GM23338 (cell line): ENCODE measurements around the gene KISS1R. TPM values are rescaled to one million over a fixed set of nuclear protein-coding genes. Genes with fewer than 3 reads are reported as not detected.

Experiments used
- ATAC-seq: fragments of 200-7000 bp; cut with Tn5 transposase; 3 replicates; pipeline ENCODE4 v1.9.1; 2020
- DNase-seq: peaks from one replicate; pipeline ENCODE4 v3.0.0-alpha.2; 2015; ENCODE audit warnings: low spot score
- H2AFZ ChIP-seq: fragments of 200-600 bp; sonication (generic); 2 replicates; pipeline ENCODE4 v1.8.0; 2016; ENCODE audit warnings: antibody characterized with exemption, mild to moderate bottlenecking, moderate library complexity
- H3F3A ChIP-seq: fragments of 200-600 bp; sonication (generic); replicated peaks from 2 replicates; pipeline ENCODE4 v1.8.0; 2017; ENCODE audit warnings: antibody characterized with exemption, mixed run types, low read depth
- H3K27ac ChIP-seq: fragments of 200-600 bp; sonication (generic); 2 replicates; pipeline ENCODE4 v1.6.1; 2016; ENCODE audit warnings: low read depth
- H3K27me3 ChIP-seq: fragments of 200-600 bp; sonication (generic); 2 replicates; pipeline ENCODE4 v1.8.0; 2016; ENCODE audit warnings: mild to moderate bottlenecking, mixed run types, moderate library complexity; ENCODE audit not compliant: insufficient read depth
- H3K36me3 ChIP-seq: fragments of 200-600 bp; sonication (generic); 2 replicates; pipeline ENCODE4 v1.8.0; 2016; ENCODE audit warnings: mild to moderate bottlenecking; ENCODE audit not compliant: insufficient read depth
- H3K4me1 ChIP-seq: fragments of 200-600 bp; sonication (generic); 2 replicates; pipeline ENCODE4 v1.8.0; 2016; ENCODE audit warnings: mild to moderate bottlenecking, moderate library complexity; ENCODE audit not compliant: insufficient read depth
- H3K4me2 ChIP-seq: fragments of 200-600 bp; sonication (generic); 2 replicates; pipeline ENCODE4 v1.7.1; 2017; ENCODE audit warnings: mixed run types
- H3K4me3 ChIP-seq: fragments of 200-600 bp; sonication (generic); 2 replicates; pipeline ENCODE4 v1.6.1; 2016; ENCODE audit warnings: mixed run types
- H3K79me2 ChIP-seq: fragments of 200-600 bp; sonication (generic); replicated peaks from 2 replicates; pipeline ENCODE4 v1.8.0; 2017; ENCODE audit warnings: mild to moderate bottlenecking; ENCODE audit not compliant: insufficient read depth
- H3K9me2 ChIP-seq: fragments of 200-600 bp; sonication (generic); 2 replicates; pipeline ENCODE4 v1.8.0; 2017; ENCODE audit not compliant: insufficient read depth
- H4K20me1 ChIP-seq: fragments of 200-600 bp; sonication (generic); replicated peaks from 2 replicates; pipeline ENCODE4 v1.8.0; 2017; ENCODE audit warnings: mild to moderate bottlenecking; ENCODE audit not compliant: insufficient read depth
- H3K27ac Mint-ChIP-seq: 2 replicates; pipeline ENCODE4 v1.8.0; 2020; ENCODE audit warnings: inconsistent platforms, mild to moderate bottlenecking, moderate library complexity, mixed read lengths
- H3K27me3 Mint-ChIP-seq: 3 replicates; pipeline ENCODE4 v1.8.0; 2022; ENCODE audit warnings: low read depth, mild to moderate bottlenecking, moderate library complexity, mixed read lengths, inconsistent platforms; ENCODE audit not compliant: insufficient read depth, poor library complexity
- H3K36me3 Mint-ChIP-seq: 3 replicates; pipeline ENCODE4 v1.8.0; 2021; ENCODE audit warnings: low read depth, mild to moderate bottlenecking, inconsistent platforms, moderate library complexity, mixed read lengths
- H3K4me1 Mint-ChIP-seq: 3 replicates; pipeline ENCODE4 v1.8.0; 2020; ENCODE audit warnings: mild to moderate bottlenecking, inconsistent platforms, mixed read lengths
- H3K4me3 Mint-ChIP-seq: 3 replicates; pipeline ENCODE4 v1.8.0; 2021; ENCODE audit warnings: moderate library complexity, mild to moderate bottlenecking, inconsistent platforms, mixed read lengths
- H3K9me3 Mint-ChIP-seq: 3 replicates; pipeline ENCODE4 v1.8.0; 2020; ENCODE audit warnings: moderate library complexity, mild to moderate bottlenecking, inconsistent platforms, mixed read lengths
- CREB1 ChIP-seq: fragments of 250-450 bp; sonication (Bioruptor Pico); IDR thresholded peaks from 2 replicates; pipeline ENCODE4 v1.5.0; 2020; ENCODE audit warnings: low read depth, mild to moderate bottlenecking, moderate library complexity
- CTCF ChIP-seq, 2 experiments: fragments of 200-600 bp in 1 of 2; sonication (generic) in 1 of 2; conservative IDR thresholded peaks; 2 replicates each; pipeline versions ENCODE4 v1.5.1 to v1.6.1; 2016 to 2017; ENCODE audit warnings: antibody characterized with exemption in 2 of 2, low read depth in 2 of 2, mild to moderate bottlenecking in 2 of 2, moderate library complexity in 1 of 2
- ETS1 ChIP-seq: IDR thresholded peaks from 2 replicates; pipeline ENCODE4 v1.6.1; 2016; ENCODE audit warnings: antibody characterized with exemption
- EZH2 ChIP-seq: fragments of 200-600 bp; sonication (generic); IDR thresholded peaks from one replicate; pipeline ENCODE4 v1.8.0; 2017; ENCODE audit warnings: antibody characterized with exemption, mild to moderate bottlenecking, low read depth; ENCODE audit not compliant: unreplicated experiment
- NANOG ChIP-seq: IDR thresholded peaks from 2 replicates; pipeline ENCODE4 v1.6.1; 2016; ENCODE audit warnings: antibody characterized with exemption, borderline replicate concordance
- POLR2AphosphoS5 ChIP-seq: IDR thresholded peaks from 2 replicates; pipeline ENCODE4 v1.6.1; 2016; ENCODE audit warnings: antibody characterized with exemption, low read depth
- REST ChIP-seq: IDR thresholded peaks from one replicate; pipeline ENCODE4 v1.6.1; 2018; ENCODE audit warnings: antibody characterized with exemption; ENCODE audit not compliant: unreplicated experiment
- STAT1 ChIP-seq: IDR thresholded peaks from one replicate; pipeline ENCODE4 v1.6.1; 2016; ENCODE audit warnings: antibody characterized with exemption; ENCODE audit not compliant: unreplicated experiment
- ZNF462 ChIP-seq: fragments of 250-450 bp; sonication (Bioruptor Pico); IDR thresholded peaks from 2 replicates; pipeline ENCODE4 v1.5.0; 2020; ENCODE audit warnings: mild to moderate bottlenecking, moderate library complexity
- polyA plus RNA-seq: library from polyadenylated mRNA; unstranded; fragments of >200 nt; fragmentation: Nextera tagmentation; extraction: Ambion mirVana; gene quantifications from 2 replicates; pipeline ENCODE4 v1.2.1, GENCODE V29; 2016
- total RNA-seq: library from RNA; depleted of rRNA; stranded (reverse); fragments of >200 nt; shearing (Covaris generic); gene quantifications from 2 replicates; pipeline ENCODE4 v1.2.3, GENCODE V29; 2014

KISS1R gene
- total and polyA plus RNA-seq, 2 experiments from 2014 or later: 0.78 to 4.0 TPM

- H3K9me2 ChIP-seq: no peaks in the 10 kb centered on the region
- Mint-ChIP-seq H3K4me3 (no peak overlapping the region), H3K4me1 (peaks cover 5% of the 10 kb centered on the region), H3K9me3 (peaks cover 3% of the 10 kb centered on the region; the same call in 1 of the 3 replicates), H3K27ac (no peak overlapping the region), H3K36me3 (peaks cover 15% of the 10 kb centered on the region), H3K27me3 (peaks cover 19% of the 10 kb centered on the region)
- H3K4me2 ChIP-seq: no peak overlapping the region
- no peaks in the 10 kb centered on the region for H3K27me3 ChIP-seq
- DNase-seq (no peak), ATAC-seq (no peak)
- no peaks in the 10 kb centered on the region for H3K36me3 ChIP-seq
- no peak overlapping the region for H3K4me3 ChIP-seq
- TF ChIP-seq CTCF (conservative IDR thresholded peaks at IDR 0.05; ENCODE audit: low read depth in 2 of 2): no peak
- TF ChIP-seq NANOG: no peak
- TF ChIP-seq CREB1 (CRISPR knock-in tag): no peak
- TF ChIP-seq EZH2: no peak
- TF ChIP-seq ETS1: no peak
- TF ChIP-seq REST: no peak
- no peak for TF ChIP-seq ZNF462
- TF ChIP-seq STAT1: no peak
- no peak for TF ChIP-seq POLR2AphosphoS5
- H2AFZ ChIP-seq: no peak overlapping the region
- H3F3A ChIP-seq: peaks cover 3% of the 10 kb centered on the region
- peaks cover 3% of the 10 kb centered on the region; the same call in 1 of the 2 replicates for H3K4me1 ChIP-seq
- peaks cover 2% of the 10 kb centered on the region; the same call in 1 of the 2 replicates for H4K20me1 ChIP-seq
- H3K27ac ChIP-seq: no peak overlapping the region
- no peaks in the 10 kb centered on the region; the same call in 1 of the 2 replicates for H3K79me2 ChIP-seq
These were observed 20.7 kb upstream of the KISS1R start for GRCh38 chr19:896434-896833.
